HepG2 (cell line): ENCODE data around the gene PRIM2. TPM values are rescaled to one million over a fixed set of nuclear protein-coding genes. Genes with fewer than 3 reads are reported as not detected.

ENCODE experiments used
- BHLHE40 ChIP-seq: IDR thresholded peaks from 2 replicates; pipeline ENCODE4 v1.6.1; 2011; ENCODE audit warnings: low read length, improper control_type of control experiment
- GATA4 ChIP-seq: sonication (generic); IDR thresholded peaks from 2 replicates; pipeline ENCODE4 v1.6.1; 2016; ENCODE audit warnings: antibody characterized with exemption, low read depth, borderline replicate concordance
- KAT8 ChIP-seq: IDR thresholded peaks from 2 replicates; pipeline ENCODE4 v1.6.1; 2016; ENCODE audit warnings: missing genetic modification reagents, missing compliant biosample characterization
- KDM2A ChIP-seq: sonication (generic); formaldehyde crosslinking; IDR thresholded peaks from 2 replicates; pipeline ENCODE4 v1.4.0; 2020; ENCODE audit warnings: low read depth, missing genetic modification reagents, borderline replicate concordance
- SMC3 ChIP-seq: IDR thresholded peaks from 2 replicates; pipeline ENCODE4 v1.6.1; 2011; ENCODE audit warnings: low read length, improper control_type of control experiment
- SOX5 ChIP-seq: IDR thresholded peaks from 2 replicates; pipeline ENCODE4 v1.6.1; 2016; ENCODE audit warnings: borderline replicate concordance
- ZNF564 ChIP-seq: sonication (generic); formaldehyde crosslinking; IDR thresholded peaks from 2 replicates; pipeline ENCODE4 v1.8.1; 2023; ENCODE audit warnings: mild to moderate bottlenecking, missing genetic modification reagents
- ZNF607 ChIP-seq: sonication (generic); formaldehyde crosslinking; IDR thresholded peaks from 2 replicates; pipeline ENCODE4 v1.5.1; 2020; ENCODE audit warnings: missing genetic modification reagents, mild to moderate bottlenecking, borderline replicate concordance
- ZNF652 ChIP-seq: IDR thresholded peaks from 2 replicates; pipeline ENCODE4 v1.6.1; 2016; ENCODE audit warnings: low read depth, borderline replicate concordance
- ZNF660 ChIP-seq: sonication (generic); formaldehyde crosslinking; IDR thresholded peaks from 2 replicates; pipeline ENCODE4 v1.5.1; 2020; ENCODE audit warnings: mild to moderate bottlenecking, low read depth, missing genetic modification reagents, borderline replicate concordance
- ZNF737 ChIP-seq: sonication (generic); formaldehyde crosslinking; IDR thresholded peaks from 2 replicates; pipeline ENCODE4 v1.5.0; 2020; ENCODE audit warnings: missing genetic modification reagents, mild to moderate bottlenecking, borderline replicate concordance
- polyA plus RNA-seq, 8 experiments: library from polyadenylated mRNA; depleted of rRNA in 3 of 8; stranded (reverse) in 7 of 8; unstranded in 1 of 8; fragments of >200 nt; fragmentation: Illumina TruSeq in 4 of 8; extraction: Trizol in 4 of 8; gene quantifications; 2 replicates each; pipeline versions ENCODE4 v1.2.1 to v1.2.3, GENCODE V29; 2011 to 2016; ENCODE audit warnings: low read depth in 4 of 8, missing spikeins in 1 of 8, mixed read lengths in 1 of 8; ENCODE audit not compliant: insufficient read depth in 1 of 8
- total RNA-seq, 5 experiments: library from RNA; depleted of rRNA; stranded (reverse); fragments of >200 nt; fragmentation: Illumina TruSeq; extraction: Trizol; gene quantifications; 2 replicates each; pipeline ENCODE4 v1.2.3, GENCODE V29; 2016; ENCODE audit warnings: low read depth in 1 of 5
- TF ChIP-seq, protein P1 (sequence below): sonication (generic); formaldehyde crosslinking; IDR thresholded peaks from 2 replicates; pipeline ENCODE4 v1.5.0; 2020; ENCODE audit warnings: mild to moderate bottlenecking, missing genetic modification reagents, borderline replicate concordance
- TF ChIP-seq, protein P2 (sequence below): sonication (generic); formaldehyde crosslinking; IDR thresholded peaks from 2 replicates; pipeline ENCODE4 v1.5.0; 2020; ENCODE audit warnings: mild to moderate bottlenecking, missing genetic modification reagents, moderate library complexity
- TF ChIP-seq, protein P3 (sequence below): sonication (generic); formaldehyde crosslinking; IDR thresholded peaks from 2 replicates; pipeline ENCODE4 v1.8.1; 2023; ENCODE audit warnings: mild to moderate bottlenecking, missing genetic modification reagents, borderline replicate concordance
- TF ChIP-seq, protein P4 (sequence below): sonication (generic); formaldehyde crosslinking; IDR thresholded peaks from 2 replicates; pipeline ENCODE4 v1.9.0; 2022; ENCODE audit warnings: missing genetic modification reagents, mild to moderate bottlenecking, borderline replicate concordance
- TF ChIP-seq, protein P5 (sequence below): sonication (generic); formaldehyde crosslinking; IDR thresholded peaks from 2 replicates; pipeline ENCODE4 v1.4.0; 2020; ENCODE audit warnings: missing genetic modification reagents, borderline replicate concordance
- TF ChIP-seq, protein P6 (sequence below): IDR thresholded peaks from 2 replicates; pipeline ENCODE4 v1.6.1; 2016; ENCODE audit warnings: missing biosample characterization, missing genetic modification reagents, low read depth

PRIM2 gene
- total and polyA plus RNA-seq, 2 of the 13 experiments (the other 11 are each of a cell fraction or from before 2014, with no cell fraction given), result 8.0 to 52.7 TPM

DNA sequence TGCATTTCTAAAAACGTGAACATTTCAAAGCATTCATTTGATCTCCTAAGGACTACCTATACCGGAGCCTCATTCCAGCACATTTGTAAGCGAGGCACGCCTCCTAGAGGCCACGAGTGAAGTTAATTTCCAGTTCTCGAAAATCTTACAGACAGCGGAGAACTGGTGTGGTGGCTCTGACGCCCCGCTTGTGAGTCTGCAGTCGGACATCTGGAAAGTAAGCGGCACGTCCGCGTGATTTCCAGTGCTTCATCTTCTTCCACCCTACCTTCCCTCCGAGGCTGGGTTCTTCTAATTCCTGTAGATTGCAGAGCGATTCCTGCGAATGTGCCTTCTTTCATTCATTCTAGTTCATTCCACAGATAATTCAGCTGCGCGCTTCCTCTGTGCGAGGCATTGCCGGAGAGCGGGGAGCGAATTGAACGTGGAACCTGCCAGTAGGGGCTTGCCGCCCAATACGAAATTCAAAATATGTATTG is 810 bp upstream of the PRIM2 start (continued):
- TF ChIP-seq, protein P1, sequence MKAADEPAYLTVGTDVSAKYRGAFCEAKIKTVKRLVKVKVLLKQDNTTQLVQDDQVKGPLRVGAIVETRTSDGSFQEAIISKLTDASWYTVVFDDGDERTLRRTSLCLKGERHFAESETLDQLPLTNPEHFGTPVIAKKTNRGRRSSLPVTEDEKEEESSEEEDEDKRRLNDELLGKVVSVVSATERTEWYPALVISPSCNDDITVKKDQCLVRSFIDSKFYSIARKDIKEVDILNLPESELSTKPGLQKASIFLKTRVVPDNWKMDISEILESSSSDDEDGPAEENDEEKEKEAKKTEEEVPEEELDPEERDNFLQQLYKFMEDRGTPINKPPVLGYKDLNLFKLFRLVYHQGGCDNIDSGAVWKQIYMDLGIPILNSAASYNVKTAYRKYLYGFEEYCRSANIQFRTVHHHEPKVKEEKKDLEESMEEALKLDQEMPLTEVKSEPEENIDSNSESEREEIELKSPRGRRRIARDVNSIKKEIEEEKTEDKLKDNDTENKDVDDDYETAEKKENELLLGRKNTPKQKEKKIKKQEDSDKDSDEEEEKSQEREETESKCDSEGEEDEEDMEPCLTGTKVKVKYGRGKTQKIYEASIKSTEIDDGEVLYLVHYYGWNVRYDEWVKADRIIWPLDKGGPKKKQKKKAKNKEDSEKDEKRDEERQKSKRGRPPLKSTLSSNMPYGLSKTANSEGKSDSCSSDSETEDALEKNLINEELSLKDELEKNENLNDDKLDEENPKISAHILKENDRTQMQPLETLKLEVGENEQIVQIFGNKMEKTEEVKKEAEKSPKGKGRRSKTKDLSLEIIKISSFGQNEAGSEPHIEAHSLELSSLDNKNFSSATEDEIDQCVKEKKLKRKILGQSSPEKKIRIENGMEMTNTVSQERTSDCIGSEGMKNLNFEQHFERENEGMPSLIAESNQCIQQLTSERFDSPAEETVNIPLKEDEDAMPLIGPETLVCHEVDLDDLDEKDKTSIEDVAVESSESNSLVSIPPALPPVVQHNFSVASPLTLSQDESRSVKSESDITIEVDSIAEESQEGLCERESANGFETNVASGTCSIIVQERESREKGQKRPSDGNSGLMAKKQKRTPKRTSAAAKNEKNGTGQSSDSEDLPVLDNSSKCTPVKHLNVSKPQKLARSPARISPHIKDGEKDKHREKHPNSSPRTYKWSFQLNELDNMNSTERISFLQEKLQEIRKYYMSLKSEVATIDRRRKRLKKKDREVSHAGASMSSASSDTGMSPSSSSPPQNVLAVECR (CRISPR knock-in tag), result no peak
- 0 out of 2 replicates have a peak, but pooled peaks have one; percentile 14 for TF ChIP-seq SOX5 (CRISPR knock-in tag)
- no peak for TF ChIP-seq ZNF652
- no peak for TF ChIP-seq ZNF660
- TF ChIP-seq, protein P2, sequence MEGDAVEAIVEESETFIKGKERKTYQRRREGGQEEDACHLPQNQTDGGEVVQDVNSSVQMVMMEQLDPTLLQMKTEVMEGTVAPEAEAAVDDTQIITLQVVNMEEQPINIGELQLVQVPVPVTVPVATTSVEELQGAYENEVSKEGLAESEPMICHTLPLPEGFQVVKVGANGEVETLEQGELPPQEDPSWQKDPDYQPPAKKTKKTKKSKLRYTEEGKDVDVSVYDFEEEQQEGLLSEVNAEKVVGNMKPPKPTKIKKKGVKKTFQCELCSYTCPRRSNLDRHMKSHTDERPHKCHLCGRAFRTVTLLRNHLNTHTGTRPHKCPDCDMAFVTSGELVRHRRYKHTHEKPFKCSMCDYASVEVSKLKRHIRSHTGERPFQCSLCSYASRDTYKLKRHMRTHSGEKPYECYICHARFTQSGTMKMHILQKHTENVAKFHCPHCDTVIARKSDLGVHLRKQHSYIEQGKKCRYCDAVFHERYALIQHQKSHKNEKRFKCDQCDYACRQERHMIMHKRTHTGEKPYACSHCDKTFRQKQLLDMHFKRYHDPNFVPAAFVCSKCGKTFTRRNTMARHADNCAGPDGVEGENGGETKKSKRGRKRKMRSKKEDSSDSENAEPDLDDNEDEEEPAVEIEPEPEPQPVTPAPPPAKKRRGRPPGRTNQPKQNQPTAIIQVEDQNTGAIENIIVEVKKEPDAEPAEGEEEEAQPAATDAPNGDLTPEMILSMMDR (CRISPR knock-in tag), result peak; percentile 95
- TF ChIP-seq, protein P3, sequence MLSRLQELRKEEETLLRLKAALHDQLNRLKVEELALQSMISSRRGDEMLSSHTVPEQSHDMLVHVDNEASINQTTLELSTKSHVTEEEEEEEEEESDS (CRISPR knock-in tag), result no peak
- TF ChIP-seq SMC3, result peak; percentile 90
- TF ChIP-seq KAT8 (CRISPR knock-in tag), result peak; percentile 64; the same call in 1 of the 2 replicates
- TF ChIP-seq ZNF607 (CRISPR knock-in tag), result no peak
- TF ChIP-seq, protein P4, sequence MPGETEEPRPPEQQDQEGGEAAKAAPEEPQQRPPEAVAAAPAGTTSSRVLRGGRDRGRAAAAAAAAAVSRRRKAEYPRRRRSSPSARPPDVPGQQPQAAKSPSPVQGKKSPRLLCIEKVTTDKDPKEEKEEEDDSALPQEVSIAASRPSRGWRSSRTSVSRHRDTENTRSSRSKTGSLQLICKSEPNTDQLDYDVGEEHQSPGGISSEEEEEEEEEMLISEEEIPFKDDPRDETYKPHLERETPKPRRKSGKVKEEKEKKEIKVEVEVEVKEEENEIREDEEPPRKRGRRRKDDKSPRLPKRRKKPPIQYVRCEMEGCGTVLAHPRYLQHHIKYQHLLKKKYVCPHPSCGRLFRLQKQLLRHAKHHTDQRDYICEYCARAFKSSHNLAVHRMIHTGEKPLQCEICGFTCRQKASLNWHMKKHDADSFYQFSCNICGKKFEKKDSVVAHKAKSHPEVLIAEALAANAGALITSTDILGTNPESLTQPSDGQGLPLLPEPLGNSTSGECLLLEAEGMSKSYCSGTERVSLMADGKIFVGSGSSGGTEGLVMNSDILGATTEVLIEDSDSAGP, result no peak; the same call in 1 of the 2 replicates
- no peak for TF ChIP-seq ZNF737 (CRISPR knock-in tag)
- no peak for TF ChIP-seq BHLHE40
- no peak for TF ChIP-seq ZNF564 (CRISPR knock-in tag)
- TF ChIP-seq, protein P5, sequence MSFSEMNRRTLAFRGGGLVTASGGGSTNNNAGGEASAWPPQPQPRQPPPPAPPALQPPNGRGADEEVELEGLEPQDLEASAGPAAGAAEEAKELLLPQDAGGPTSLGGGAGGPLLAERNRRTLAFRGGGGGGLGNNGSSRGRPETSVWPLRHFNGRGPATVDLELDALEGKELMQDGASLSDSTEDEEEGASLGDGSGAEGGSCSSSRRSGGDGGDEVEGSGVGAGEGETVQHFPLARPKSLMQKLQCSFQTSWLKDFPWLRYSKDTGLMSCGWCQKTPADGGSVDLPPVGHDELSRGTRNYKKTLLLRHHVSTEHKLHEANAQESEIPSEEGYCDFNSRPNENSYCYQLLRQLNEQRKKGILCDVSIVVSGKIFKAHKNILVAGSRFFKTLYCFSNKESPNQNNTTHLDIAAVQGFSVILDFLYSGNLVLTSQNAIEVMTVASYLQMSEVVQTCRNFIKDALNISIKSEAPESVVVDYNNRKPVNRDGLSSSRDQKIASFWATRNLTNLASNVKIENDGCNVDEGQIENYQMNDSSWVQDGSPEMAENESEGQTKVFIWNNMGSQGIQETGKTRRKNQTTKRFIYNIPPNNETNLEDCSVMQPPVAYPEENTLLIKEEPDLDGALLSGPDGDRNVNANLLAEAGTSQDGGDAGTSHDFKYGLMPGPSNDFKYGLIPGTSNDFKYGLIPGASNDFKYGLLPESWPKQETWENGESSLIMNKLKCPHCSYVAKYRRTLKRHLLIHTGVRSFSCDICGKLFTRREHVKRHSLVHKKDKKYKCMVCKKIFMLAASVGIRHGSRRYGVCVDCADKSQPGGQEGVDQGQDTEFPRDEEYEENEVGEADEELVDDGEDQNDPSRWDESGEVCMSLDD (CRISPR knock-in tag), result no peak
- TF ChIP-seq GATA4, result no peak
- TF ChIP-seq, protein P6, sequence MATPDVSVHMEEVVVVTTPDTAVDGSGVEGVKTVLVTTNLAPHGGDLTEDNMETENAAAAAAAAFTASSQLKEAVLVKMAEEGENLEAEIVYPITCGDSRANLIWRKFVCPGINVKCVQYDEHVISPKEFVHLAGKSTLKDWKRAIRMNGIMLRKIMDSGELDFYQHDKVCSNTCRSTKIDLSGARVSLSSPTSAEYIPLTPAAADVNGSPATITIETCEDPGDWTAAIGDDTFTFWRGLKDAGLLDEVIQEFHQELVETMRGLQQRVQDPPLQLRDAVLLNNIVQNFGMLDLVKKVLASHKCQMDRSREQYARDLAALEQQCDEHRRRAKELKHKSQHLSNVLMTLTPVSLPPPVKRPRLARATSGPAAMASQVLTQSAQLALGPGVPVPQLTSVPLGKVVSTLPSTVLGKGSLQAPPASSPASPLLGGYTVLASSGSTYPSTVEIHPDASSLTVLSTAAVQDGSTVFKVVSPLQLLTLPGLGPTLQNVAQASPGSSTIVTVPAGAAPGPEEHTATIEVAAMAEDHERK (CRISPR knock-in tag), result no peak
- TF ChIP-seq KDM2A (CRISPR knock-in tag), result peak; percentile 82
